Heart right ventricle (tissue), 16 donors: ENCODE results near the gene RETREG2. TPM values are rescaled to one million over a fixed set of nuclear protein-coding genes. Genes with fewer than 3 reads are reported as not detected.

Source experiments
- ATAC-seq, 8 donors: fragments of 200-7000 bp; cut with Tn5 transposase; one replicate each; pipeline ENCODE4 v1.9.1; 2020; ENCODE audit warnings: mild to moderate bottlenecking in 8 of 8, moderate library complexity in 8 of 8, moderate number of reproducible peaks in 1 of 8
- DNase-seq, 2 donors: peaks; one replicate each; pipeline ENCODE4 v3.0.0-alpha.2; 2020
- H3K27ac ChIP-seq, 10 donors: fragments of 200-600 bp; sonication (generic) in 2 of 10; one replicate each; pipeline versions ENCODE4 v1.5.0 to v1.8.0; 2020 to 2022; ENCODE audit warnings: mild to moderate bottlenecking in 3 of 10
- H3K27me3 ChIP-seq, 7 donors: fragments of 200-600 bp; one replicate each; pipeline ENCODE4 v1.8.0; 2021 to 2022; ENCODE audit warnings: mild to moderate bottlenecking in 2 of 7
- H3K36me3 ChIP-seq, 9 donors: fragments of 200-600 bp; sonication (generic) in 1 of 9; one replicate each; pipeline versions ENCODE4 v1.5.0 to v1.8.0; 2020 to 2022; ENCODE audit warnings: mild to moderate bottlenecking in 2 of 9
- H3K4me1 ChIP-seq, 9 donors: fragments of 200-600 bp; sonication (generic) in 1 of 9; one replicate each; pipeline versions ENCODE4 v1.5.0 to v1.8.0; 2020 to 2022; ENCODE audit warnings: mild to moderate bottlenecking in 4 of 9
- H3K4me3 ChIP-seq, 10 donors: fragments of 200-600 bp; sonication (generic) in 2 of 10; one replicate each; pipeline versions ENCODE4 v1.5.0 to v1.8.0; 2020 to 2022; ENCODE audit warnings: mild to moderate bottlenecking in 7 of 10, moderate library complexity in 2 of 10
- H3K9me3 ChIP-seq, 11 donors: fragments of 200-600 bp in 10 of 11; sonication (generic) in 2 of 11; one replicate each; pipeline versions ENCODE4 v1.5.0 to v1.8.0; 2013 to 2022; ENCODE audit warnings: mild to moderate bottlenecking in 2 of 11, control low read depth in 1 of 11, moderate library complexity in 1 of 11
- CTCF ChIP-seq, 9 donors: fragments of 200-600 bp; sonication (generic) in 2 of 9; IDR thresholded peaks; one replicate each; pipeline versions ENCODE4 v1.5.0 to v1.8.0; 2021 to 2022; ENCODE audit warnings: antibody characterized with exemption in 9 of 9, mild to moderate bottlenecking in 5 of 9, moderate library complexity in 1 of 9
- WGBS, 2 donors: extraction: QIAGEN DNeasy Blood & Tissue Kit; methylation state at CpG; one replicate each; pipeline ENCODE4 v1.1.7; 2013; ENCODE audit warnings: inconsistent platforms in 1 of 2; 5-methylcytosine and 5-hydroxymethylcytosine counted together
- intact Hi-C, 10 donors: fragments of 100-400 bp; cut with DNase I; formaldehyde crosslinking; loops; one replicate each; pipeline versions ENCODE4 v1.11.1 to v1.14.2; 2022
- polyA plus RNA-seq, 2 donors: library from polyadenylated mRNA; stranded (reverse); fragments of 200-250 nt; gene quantifications; one replicate each; pipeline ENCODE4 v1.2.3, GENCODE V29; 2013
- total RNA-seq, 10 donors: library from RNA; stranded (reverse); fragmentation: NEBNext Ultra II Directional in 3 of 10; extraction: Animal tissue kit (Norgen Biotek cat#: 25700) in 3 of 10; gene quantifications; one replicate each; pipeline versions ENCODE4 v1.2.1 to v1.2.4, GENCODE V29; 2021 to 2023
- donor health status: Arrhythmogenic right ventricular cardiomyopathy.
- donor health status: ischemic (EF 13 %, LVEDD 7.1; RV severe dilation, severe dysfunction).
- donor health status: healthy with polysubstance abuse.
- donor health status: DM: no; HTN: yes; CAD: no.
- donor health status: DM: no; HTN: no; CAD: no.
- donor health status: ischemic (EF 25% LVEDD 6.9; RV normal size, moderate dysfunction).
- donor health status: ischemic (EF 25% LVEDD 5.7; RV mildly dilated, moderate dysfunction).
- donor health status: healthy.
- donor health status: DM: yes; HTN: yes; CAD: no.
- donor health status: Ischemic cardiomyopathy.
- donor health status: ischemic (EF 35%, LVEDD 5.7; RV mildly dilated, moderate dysfunction).
- donor health status: nonischemic (EF 11% LVEDD 7.7; RV severe dilation, severe dysfunction).
- donor health status: DM: yes; HTN: yes; CAD: no.
- donor health status: PGD.
- donor health status: ischemic (EF 29% LVEDD 5.4; RV normal size, mild dysfunction).
- donor health status: nonischemic (EF 23%, LVEDD 6.1; RV moderate dilation, normal function).

Gene RETREG2
- total and polyA plus RNA-seq, 12 donors: 11.3 to 47.3 (median 30.6) TPM

GRCh38 chr2:219214141-219214540, 36.1 kb downstream of the RETREG2 start:
- peaks cover 0 to 70% (median 15%) of the 10 kb centered on the region in 9 donors for H3K36me3 ChIP-seq
- intact Hi-C loops: no loop called here
- WGBS, 2 donors: 96 to 97% methylated on average over 15 of the region's 15 CpGs
- H3K4me1 ChIP-seq: peaks cover 7 to 34% (median 23%) of the 10 kb centered on the region in 9 donors
- TF ChIP-seq CTCF (IDR thresholded peaks at IDR 0.05): no peak
- no peaks in the 10 kb centered on the region for H3K27me3 ChIP-seq
- no peaks in the 10 kb centered on the region for H3K9me3 ChIP-seq
- no peak overlapping the region for H3K27ac ChIP-seq
- ATAC-seq (no peak), DNase-seq (no peak)
- H3K4me3 ChIP-seq: no peak overlapping the region

DNA sequence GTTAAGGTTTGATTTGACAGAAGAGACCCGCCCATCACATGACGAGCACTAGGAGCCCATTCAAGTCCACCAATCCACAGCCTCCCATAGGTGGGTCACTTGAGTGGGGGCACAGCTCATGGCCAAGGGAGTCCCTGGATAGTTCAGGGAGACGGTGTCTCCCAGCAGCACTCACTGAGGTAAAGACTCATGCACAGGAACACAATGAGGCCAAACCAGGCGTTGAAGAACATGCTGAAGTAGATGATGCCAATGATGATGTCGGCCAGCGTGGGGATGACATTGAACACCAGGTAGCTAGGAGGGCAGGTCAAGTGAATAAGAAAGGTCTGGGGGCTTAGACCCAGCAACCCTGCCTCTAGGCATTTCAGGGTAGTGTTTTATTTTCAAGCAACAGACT, 36.7 kb downstream of the RETREG2 start:
- peaks cover 0 to 67% (median 13%) of the 10 kb centered on the region in 9 donors for H3K36me3 ChIP-seq
- no peaks in the 10 kb centered on the region for H3K27me3 ChIP-seq
- H3K27ac ChIP-seq: no peak overlapping the region
- ATAC-seq (no peak), DNase-seq (no peak)
- 91 to 93% methylated on average over 6 of the region's 6 CpGs for WGBS, 2 donors
- H3K4me1 ChIP-seq: peaks cover 12 to 40% (median 30%) of the 10 kb centered on the region in 9 donors
- H3K9me3 ChIP-seq: no peaks in the 10 kb centered on the region
- intact Hi-C loops: loop anchor here in 3 of 10 donors (5.0 kb wide), 2 partner anchors 37 to 52 kb away; partner anchors contain the start of genes CNPPD1 (in 2 of the 3), RETREG2 (in 2 of the 3) and NHEJ1 (in 1 of the 3)
- H3K4me3 ChIP-seq: no peak overlapping the region
- no peak for TF ChIP-seq CTCF (IDR thresholded peaks at IDR 0.05)

- Histone ChIP-seq H3K36me3 (peaks cover 0 to 67% (median 25%) of the 10 kb centered on the region in 9 donors), H3K27me3 (no peaks in the 10 kb centered on the region), H3K27ac (peak overlapping the region in 1 of 10 donors; percentile 93), H3K4me1 (peaks cover 12 to 40% (median 35%) of the 10 kb centered on the region in 9 donors), H3K4me3 (no peak overlapping the region), H3K9me3 (no peaks in the 10 kb centered on the region)
- no peak for ATAC-seq
- DNase-seq: no peak
- intact Hi-C loops: loop anchor here in 3 of 10 donors (5.0 kb wide), 2 partner anchors 39 to 54 kb away; partner anchors contain the start of genes CNPPD1 (in 2 of the 3), RETREG2 (in 2 of the 3) and NHEJ1 (in 1 of the 3)
- TF ChIP-seq CTCF (IDR thresholded peaks at IDR 0.05): no peak
- WGBS, 2 donors: 94 to 95% methylated on average over 27 of the region's 27 CpGs
Observed at GRCh38 chr2:219215871-219216534, 37.9 kb downstream of the RETREG2 start.

- Histone ChIP-seq H3K27me3 (no peaks in the 10 kb centered on the region), H3K4me1 (peaks cover 12 to 40% (median 34%) of the 10 kb centered on the region in 9 donors), H3K27ac (peak overlapping the region in 1 of 10 donors; percentile 93), H3K36me3 (peaks cover 0 to 68% (median 30%) of the 10 kb centered on the region in 9 donors), H3K9me3 (no peaks in the 10 kb centered on the region), H3K4me3 (no peak overlapping the region)
- no peak for ATAC-seq
- no peak for DNase-seq
- intact Hi-C loops: loop anchor here in 3 of 10 donors (5.0 kb wide), 2 partner anchors 39 to 54 kb away; partner anchors contain the start of genes CNPPD1 (in 2 of the 3), RETREG2 (in 2 of the 3) and NHEJ1 (in 1 of the 3)
- WGBS, 2 donors: 89 to 96% methylated on average over 6 of the region's 6 CpGs
- no peak for TF ChIP-seq CTCF (IDR thresholded peaks at IDR 0.05)
Observed at GRCh38 chr2:219216535-219216915, 38.5 kb downstream of the RETREG2 start.
